Myocyte (in vitro differentiated cells): ENCODE results near the gene VPS13D. TPM values are rescaled to one million over a fixed set of nuclear protein-coding genes. Genes with fewer than 3 reads are reported as not detected.
"Not testable (repeated sequence)": the region's sequence is repeated elsewhere in the genome, so short reads cannot be mapped to it uniquely, and the experiment has no call there.

ENCODE experiments used
- DNase-seq: peaks from one replicate; pipeline ENCODE4 v3.0.0-alpha.2; 2012; ENCODE audit warnings: low read depth
- total RNA-seq: library from RNA; depleted of rRNA; stranded (reverse); fragments of >200 nt; gene quantifications from 2 replicates; pipeline ENCODE4 v1.2.3, GENCODE V29; 2014

Gene VPS13D
- total RNA-seq, 1 donor from 2014 or later, result 23.0 TPM

DNA sequence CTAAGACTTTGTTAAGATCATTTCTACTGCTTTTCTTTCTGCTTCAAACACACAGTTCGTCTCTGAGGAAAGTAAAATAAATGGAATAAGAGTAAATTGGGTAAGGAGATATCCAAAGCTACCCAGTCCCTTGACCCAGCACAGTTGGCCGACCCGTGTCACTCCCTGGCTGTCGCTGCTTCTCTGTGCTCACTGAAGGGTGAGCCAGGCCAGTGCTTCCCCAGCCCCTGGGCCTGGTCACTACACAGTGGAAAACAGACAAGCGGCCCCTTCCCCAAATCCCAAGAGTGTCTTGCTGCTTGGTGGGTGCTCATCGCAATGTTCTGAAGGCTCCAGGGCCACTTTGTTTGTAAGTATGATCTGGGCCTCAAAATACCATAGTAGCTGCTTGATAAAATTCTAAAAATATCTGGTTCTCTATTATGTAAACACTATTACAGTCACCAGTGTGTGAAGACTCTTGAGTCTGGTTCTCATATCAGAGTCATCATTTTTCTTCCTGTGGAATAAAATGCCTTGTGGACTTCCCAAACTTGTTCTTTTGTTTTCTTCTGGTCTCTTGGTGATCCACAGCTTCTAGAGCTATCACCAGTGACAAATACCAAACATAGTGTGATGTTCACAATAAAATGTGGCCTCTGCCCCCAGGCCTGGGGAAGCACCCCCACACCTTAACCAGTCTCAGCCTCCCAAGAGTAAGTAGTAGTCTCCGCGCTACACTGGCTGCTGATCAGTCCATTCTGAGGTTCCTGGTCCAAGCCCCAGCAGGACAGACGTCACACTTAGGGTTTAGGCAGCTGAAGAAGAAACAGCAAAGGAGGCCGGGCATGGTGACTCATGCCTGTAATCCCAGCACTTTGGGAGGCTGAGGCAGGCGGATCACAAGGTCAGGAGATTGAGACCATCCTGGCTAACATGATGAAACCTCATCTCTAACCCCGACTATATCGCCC is 282.0 kb downstream of the VPS13D start:
- no peak for DNase-seq

DNA sequence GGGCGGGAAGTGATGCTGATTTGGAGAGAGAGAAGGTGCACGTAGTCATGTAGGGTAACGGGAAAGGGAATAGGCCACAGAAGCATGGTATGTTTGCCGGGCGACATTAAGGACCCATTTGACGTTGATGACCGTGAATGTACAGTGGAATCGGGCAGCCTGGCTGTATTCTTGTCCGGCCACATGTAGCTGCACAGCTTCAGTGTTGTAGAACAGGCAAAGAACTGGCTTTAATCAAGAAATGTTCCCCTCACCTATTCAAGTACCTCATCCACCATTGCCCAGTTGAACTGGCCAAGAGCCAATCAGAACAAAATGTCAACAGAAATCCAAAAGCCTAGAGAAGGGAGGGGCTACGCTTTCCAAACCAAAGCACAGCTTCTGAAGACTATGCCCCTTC is 283.4 kb downstream of the VPS13D start:
- DNase-seq, result no peak

DNA sequence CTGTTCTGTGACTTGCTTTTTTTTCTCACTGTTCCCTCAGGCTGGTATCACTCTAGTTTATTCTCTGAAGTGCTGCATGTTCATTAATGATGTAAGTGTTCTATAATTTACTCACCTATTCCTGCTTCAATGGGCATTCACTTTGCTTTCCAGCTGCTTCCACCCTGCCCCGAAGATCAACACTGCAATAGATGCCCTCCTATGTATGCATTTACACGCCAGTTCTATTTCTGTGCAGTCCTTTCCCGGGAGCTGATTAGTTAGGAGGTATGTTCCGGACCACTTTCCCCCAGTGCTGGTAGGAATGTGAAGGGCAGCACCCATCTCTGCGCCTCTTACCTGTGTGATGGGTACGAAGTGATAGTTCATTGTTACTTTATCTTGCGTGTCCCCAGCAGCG is 284.8 kb downstream of the VPS13D start:
- no peak for DNase-seq

DNA sequence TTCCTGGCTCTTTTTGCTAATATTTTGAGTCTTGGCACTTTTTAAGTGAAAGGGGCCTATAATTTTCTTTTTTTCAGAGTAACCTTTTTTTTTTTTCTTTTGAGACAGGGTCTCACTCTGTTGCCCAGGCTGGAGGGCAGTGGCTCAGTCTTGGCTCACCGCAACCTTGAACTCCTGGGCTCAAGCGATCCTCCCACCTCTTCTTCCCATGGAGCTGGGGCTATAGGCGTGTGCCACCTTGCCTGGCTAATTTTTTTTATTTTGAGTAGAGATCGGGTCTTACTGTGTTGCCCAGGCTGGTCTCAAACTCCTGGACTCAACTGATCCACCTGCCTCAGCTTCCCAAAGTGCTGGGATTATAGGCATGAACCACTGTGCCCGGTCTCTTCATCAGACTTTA is 285.4 kb downstream of the VPS13D start:
- no peak for DNase-seq

DNA sequence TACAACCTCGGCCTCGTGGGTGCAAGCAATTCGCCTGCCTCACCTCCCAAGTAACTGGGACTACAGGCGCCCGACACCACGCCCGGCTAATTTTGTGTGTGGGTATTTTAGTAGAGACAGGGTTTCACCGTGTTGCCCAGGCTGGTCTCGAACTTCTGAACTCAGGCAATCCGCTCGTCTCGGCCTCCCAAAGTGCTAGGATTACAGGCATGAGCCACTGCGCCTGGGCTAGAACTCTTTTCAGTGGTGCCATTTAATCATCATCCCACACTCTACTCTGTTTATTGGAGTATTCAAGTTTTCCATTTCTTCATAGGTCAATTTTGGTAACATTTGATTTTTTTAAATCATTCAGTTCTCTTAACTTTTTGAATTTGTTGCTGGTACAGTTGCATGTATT is 286.9 kb downstream of the VPS13D start:
- no peak for DNase-seq

DNA sequence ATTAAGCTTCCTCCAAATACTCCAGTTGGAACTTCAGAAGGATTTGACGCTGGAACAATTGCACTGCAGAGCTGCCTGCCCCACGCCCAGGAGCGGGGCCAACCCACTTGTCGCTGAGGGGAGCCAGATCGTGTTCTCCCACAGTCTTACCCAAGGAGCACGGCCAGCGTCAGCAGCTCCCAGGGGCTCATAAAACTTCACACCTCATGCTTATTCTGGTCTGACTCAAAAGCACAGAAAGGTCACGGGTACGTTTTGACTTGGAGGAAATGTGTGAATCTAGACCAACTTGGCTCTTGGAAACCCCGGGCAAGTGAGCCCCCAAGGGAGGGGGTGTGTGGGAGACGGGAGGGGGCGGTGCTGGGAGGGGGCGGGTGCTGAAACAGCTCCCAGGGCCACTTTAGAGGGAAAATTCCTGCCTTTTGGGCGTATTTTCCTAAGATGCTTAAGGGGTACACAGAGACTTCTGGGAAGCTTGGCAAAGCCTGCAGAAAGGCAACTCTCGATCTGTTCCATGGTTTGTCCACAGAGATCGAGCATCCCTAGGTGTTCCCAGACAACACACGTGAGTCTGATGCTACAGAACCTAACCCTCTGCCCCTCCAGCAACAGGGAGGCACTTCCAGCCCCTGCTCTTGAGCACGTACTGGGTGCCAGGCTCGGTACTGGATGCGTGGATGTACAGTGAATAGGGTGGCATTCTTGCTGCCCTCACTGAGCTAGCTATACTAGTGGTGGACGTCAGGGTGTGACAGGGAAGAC is 289.3 kb downstream of the VPS13D start:
- DNase-seq, result peak; percentile 24

DNA sequence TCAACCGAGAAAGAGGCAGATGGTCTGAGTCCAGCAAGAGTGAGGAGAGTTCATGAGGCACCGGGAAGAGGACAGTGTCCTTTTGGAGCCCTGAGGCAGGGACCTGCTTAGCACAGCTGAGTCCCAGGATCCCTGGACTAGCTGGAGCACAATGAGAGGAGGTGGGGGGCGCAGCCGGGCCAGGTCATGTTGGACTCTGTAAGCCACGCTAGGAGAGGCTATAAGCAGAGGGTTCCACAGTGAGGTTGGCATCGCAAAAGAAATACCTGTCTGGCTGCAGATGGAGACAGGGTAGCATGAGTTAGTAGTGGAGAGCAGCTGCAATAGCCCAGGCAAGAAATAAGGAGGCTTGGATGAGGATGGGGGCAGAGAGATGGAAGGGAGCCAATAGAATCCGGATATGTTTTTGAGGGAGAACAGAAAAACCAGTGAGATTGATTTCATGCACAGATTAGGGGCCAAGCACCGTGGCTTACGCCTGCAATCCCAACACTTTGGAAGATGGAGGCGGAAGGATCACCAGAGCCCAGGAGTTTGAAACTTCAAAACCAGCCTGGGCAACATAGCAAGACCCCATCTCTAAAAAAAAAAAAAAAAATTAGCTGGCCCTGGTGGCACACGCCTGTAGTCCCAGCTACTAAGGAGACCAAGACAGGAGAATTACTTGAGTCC is 290.0 kb downstream of the VPS13D start:
- no peak for DNase-seq

DNA sequence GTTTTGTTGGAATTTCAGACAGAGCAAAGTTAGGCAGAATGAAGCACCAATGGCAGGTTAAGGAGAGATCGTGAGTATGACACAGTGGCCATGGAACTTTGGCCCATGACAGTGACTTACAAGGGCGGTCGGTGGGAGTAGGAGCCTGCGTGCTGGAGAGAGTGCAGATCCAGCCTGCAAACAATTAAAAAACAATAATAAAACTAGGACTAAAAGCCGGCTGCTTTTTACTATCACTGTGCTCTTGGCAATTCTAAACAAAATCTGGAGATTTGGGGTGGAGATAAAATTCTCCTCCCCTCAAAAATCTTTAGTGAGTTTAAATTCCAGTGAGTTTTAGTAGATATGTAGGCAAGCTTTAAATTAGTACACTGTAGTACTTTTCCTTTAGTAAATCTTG is 291.3 kb downstream of the VPS13D start:
- no peak for DNase-seq

DNA sequence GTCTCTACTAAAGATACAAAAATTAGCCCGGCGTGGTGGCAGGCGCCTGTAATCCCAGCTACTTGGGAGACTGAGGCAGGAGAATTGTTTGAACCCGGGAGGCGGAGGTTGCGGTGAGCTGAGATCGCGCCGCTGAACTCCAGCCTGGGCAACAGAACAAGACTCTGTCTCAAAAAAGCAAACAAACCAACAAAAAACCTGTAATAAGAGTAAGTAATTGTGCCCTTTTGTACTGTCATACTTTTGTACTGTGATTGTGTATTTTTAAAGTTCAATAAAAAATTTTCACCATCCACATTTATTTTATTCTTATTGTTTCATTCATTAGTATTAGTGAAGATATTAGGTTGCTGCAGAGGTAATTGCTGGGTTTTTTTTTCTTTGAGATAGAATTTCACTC is 292.9 kb downstream of the VPS13D start:
- DNase-seq, result not testable (repeated sequence)

DNA sequence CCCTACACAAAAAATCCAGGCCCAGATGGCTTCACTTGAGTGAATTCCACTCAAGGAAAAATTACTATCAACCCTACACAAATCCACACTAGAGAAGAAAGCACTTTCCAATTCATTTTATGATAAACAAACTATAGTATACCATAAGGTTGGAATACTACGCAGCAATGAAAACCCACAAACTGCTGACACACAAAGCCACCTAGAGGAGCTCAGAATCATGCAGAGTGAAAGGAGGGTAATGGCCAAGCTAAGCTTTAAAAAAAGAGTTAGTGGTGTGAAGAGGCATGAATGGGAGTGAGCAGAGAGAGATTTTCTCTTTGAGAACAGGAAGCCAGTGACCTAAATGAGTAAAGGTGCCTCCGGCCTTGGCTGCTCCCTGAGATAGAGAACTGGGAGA is 294.4 kb downstream of the VPS13D start:
- no peak for DNase-seq

DNA sequence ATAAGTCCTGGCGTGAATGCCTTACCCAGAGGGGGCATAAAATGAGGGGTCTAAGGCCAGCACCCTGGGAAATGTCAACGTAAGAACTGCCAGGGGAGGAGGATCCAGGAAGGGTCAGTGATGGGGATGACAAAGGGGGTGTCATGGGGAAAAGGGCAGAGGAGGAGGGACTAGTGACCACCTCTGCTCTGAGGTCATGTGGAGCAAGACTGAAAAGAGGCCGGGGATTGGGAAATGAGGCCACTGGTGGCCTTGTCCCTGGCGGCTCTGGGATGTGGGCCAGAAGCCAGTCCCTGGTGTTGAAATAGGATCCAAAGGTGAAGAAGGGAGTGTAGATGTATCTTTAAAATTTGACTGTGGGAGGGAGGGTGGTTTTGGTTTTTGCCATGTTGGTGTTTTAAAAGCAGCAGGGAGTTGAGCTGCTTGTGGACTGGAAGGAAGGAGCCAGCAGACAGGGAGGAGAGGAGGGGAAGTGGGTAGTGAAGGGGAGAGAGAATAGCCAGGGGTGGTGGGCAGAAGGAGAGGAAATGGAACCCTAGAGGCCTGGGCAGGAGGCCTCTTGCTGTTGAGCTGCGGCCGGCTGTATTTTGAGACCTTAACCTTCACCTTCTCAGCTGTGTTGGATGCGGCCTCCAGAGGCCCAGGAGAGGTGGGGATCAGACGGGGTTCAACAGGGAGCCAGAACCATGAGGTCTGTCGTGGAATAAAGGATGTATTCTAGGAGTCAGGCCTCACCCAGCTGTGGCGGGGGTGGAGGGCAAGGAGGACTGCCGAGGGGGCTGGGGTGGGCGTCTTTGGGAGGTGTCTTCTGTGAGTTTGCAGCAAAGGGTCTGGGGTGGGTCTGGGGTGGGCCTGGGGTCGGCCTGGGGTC is 295.7 kb downstream of the VPS13D start:
- no peak for DNase-seq

DNA sequence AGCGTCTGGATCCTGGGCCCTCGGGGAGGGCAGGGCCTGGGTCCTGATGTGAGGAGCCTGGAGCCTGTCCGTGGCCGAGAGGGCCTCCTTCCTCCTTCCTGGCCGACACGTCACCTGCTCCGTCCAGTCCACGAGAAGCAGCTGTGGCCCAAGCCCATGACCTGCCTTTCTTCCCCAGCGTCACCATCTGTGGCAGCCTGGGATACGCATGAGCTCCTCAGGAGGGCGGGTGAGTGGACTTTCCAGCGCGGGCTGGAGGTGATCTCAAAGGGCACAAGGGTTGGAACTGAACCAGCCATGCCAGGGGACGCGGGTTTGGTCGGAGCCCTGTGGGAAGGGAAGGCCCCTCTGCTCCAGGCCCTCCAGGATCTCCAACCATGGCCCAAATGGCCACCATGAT is 297.7 kb downstream of the VPS13D start:
- no peak for DNase-seq

DNA sequence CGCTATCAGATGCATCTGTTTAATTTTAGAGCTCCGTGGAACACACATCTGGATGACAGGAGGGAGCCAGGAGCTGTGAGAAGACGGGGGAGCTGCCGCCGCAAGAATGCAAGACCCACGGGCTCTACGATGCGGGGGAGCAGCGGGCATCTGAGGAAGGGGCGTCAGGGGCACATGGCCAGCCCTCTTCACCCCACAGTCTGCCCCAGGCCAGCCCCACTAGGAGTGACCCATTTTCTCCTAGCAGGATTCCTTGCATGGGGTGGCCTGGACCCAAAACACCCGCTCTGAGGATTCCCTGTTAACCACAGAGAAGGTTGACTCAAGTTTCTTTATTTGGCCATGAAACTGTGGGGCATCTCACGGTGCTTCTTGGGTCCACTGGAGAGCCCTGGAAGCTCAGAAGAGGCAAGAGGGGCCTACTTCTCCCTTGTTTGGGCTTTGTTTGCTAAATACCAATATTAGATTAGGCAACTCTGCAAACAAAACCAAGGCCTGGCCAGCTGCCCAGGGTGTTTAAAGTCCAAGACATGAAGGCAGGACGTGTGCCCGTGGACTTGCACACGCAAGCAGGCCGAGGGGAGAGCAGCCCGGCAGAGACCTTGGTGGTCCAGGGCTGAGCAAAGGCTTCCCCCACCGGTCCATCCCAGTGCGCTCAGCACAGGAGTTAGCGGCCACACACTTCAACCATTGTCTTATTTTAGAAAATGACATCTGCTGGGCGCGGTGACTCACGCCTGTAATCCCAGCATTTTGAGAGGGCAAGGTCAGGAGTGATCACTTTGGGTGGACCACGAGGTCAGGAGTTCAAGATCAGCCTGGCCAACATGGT is 298.4 kb downstream of the VPS13D start:
- peak; percentile 71 for DNase-seq

DNA sequence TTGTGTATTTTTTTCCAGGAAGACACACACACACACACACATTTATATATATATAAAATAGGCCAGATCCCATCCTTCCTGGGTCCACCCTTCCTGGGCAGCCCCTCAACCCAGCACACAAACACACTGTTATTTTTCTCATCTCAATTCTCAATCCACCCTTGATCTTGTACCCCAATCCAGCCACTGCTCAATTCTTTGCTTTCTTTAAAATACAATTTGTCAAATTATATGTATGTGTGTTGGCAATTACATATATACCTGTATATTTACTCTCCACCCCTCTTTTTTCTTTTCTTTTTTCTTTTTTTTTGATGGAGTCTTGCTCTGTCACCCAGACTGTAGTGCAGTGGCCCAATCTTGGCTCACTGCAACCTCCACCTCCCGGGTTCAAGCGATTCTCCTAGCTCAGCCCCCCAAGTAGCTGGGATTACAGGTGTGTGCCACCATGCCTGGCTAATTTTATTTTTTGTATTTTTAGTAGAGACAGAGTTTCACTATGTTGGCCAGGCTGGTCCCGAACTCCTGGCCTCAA is 299.9 kb downstream of the VPS13D start:
- DNase-seq, result no peak

DNA sequence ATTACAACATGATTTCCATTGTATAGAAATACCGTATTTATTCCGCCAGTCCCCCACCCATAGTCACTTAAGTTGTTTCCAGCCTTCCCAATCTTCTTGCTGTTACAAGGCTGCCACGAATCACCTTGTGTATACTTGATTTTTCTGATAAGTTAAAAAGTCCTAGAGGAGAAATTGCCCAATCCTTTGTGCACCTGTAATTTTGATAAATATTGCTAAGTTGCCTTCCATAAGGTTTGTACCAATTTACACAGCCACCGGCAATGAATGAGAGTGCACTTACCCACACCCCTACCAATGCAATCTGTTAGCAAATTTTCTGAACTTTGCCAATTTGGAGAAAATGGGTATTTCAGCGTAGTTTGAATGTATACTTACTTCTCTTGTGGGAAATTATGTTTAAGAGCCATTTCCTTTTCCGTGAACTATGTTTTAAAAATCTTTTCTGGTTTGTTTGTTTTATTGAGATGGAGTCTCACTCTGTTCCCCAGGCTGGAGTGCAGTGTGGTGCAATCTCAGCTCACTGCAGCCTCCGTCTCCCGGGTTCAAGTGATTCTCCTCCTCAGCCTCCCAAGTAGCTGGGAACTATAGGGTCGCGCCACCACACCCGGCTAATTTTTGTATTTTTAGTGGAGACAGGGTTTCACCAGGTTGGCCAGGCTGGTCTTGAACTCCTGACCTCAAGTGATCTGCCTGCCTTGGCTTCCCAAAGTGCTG is 300.8 kb downstream of the VPS13D start:
- DNase-seq, result no peak

DNA sequence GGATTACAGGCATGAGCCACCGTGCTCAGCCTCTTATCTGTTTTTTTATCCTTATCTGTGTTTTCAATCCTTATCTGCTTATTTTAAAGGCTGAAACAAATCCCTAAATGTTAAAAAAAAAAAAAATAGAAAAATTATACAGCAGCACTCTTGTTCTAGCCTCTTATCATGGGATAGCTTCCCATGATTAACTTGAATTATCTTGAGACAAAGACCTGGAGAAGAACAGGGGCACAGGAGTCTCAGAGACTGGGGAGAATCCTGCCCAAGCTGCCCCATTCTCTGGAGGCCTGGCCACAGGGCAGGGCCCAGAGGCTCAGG is 301.3 kb downstream of the VPS13D start:
- no peak for DNase-seq

DNA sequence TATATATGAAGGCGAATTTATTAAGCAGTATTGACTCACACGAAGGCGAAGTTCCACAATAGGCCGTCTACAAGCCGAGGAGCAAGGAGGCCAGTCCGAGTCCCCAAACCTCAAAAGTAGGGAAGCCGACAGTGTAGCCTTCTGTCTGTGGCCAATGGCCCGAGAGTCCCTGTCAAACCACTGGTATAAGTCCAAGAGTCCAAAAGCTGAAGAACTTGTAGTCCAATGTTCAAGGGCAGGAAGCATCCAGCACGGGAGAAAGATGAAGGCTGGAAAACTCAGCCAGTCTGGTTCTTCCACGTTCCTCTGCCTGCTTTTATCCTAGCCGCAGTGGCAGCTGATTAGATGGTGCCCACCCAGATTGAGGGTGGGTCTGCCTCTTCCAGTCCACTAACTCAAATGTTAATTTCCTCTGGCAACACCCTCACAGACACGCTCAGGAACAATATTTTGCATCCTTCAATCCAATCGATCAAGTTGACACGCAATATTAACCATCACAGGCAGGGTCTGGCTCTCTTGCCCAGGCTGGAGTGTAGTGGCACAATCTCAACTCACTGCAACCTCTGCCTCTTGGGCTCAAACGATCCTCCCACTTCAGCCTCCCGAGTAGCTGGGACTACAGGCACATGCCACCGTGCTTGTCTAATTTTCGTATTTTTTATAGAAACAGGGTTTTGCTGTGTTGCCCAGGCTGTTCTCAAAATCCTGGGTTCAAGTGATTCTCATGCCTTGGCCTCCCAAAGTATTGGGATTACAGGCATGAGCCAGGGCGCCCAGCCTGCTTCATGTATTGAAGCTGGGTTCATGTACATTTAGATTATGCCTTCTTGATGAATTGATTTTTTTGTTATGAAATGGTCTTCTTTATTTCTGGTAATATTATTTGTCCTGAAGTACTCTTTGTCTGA is 302.8 kb downstream of the VPS13D start:
- no peak for DNase-seq

DNA sequence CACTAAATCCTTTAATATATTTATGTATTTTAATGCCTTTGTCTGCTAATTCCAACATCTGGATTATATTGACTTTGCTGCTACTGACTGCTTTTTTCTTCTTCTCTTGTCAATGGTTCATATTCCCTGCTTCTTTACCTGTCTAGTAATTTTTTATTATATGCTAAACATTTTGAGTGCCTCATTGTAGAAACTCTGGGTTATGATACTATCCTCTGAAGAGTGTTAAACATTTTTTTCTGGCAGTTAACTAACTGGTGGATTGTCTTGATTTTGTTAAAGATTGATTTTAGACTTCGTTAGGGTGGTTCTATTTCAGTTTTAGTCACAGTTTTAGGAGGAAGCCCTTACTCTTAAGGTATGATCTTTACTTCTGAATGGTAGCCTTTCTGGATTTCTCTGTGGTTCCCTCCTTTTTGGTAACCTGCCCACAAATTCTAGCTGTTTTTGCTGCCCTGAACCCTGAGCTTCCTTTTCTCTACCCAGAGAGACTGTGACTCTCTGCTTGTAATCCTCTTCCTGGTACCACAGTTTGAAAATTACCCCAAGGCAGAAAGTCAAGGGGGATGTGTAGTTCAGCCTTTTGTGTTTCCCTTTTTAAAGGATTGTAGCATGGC is 306.3 kb downstream of the VPS13D start:
- DNase-seq, result no peak
